WTC11 (cell line): ENCODE results near the gene PPP1R37.

Source experiments
- CREM ChIP-seq: sonication (generic); formaldehyde crosslinking; IDR thresholded peaks from 2 replicates; pipeline ENCODE4 v1.8.1; 2022; ENCODE audit warnings: mild to moderate bottlenecking, missing genetic modification reagents, moderate library complexity
- CTCF ChIP-seq: fragments of 200-600 bp; IDR thresholded peaks from 2 replicates; pipeline ENCODE4 v1.8.0; 2022; ENCODE audit warnings: antibody characterized with exemption
- ERG ChIP-seq: fragments of 250-450 bp; sonication (Bioruptor Pico); IDR thresholded peaks from 2 replicates; pipeline ENCODE4 v1.8.0; 2021; ENCODE audit warnings: mild to moderate bottlenecking
- ESRRA ChIP-seq: sonication (generic); formaldehyde crosslinking; IDR thresholded peaks from 2 replicates; pipeline ENCODE4 v1.8.1; 2022; ENCODE audit warnings: mild to moderate bottlenecking, missing genetic modification reagents, borderline replicate concordance
- FOXJ3 ChIP-seq: sonication (generic); formaldehyde crosslinking; IDR thresholded peaks from 2 replicates; pipeline ENCODE4 v1.9.0; 2021; ENCODE audit warnings: missing genetic modification reagents, mild to moderate bottlenecking, borderline replicate concordance
- IRF2 ChIP-seq: sonication (generic); formaldehyde crosslinking; IDR thresholded peaks from 2 replicates; pipeline ENCODE4 v1.8.0; 2022; ENCODE audit warnings: low read depth, missing genetic modification reagents, borderline replicate concordance
- NFE2L1 ChIP-seq: sonication (generic); formaldehyde crosslinking; IDR thresholded peaks from 2 replicates; pipeline ENCODE4 v1.8.1; 2023; ENCODE audit warnings: missing genetic modification reagents
- NR2C2 ChIP-seq: sonication (generic); formaldehyde crosslinking; IDR thresholded peaks from 2 replicates; pipeline ENCODE4 v1.8.0; 2022; ENCODE audit warnings: mild to moderate bottlenecking, missing genetic modification reagents
- TEAD1 ChIP-seq: sonication (generic); formaldehyde crosslinking; IDR thresholded peaks from 2 replicates; pipeline ENCODE4 v1.8.0; 2022; ENCODE audit warnings: mild to moderate bottlenecking, missing genetic modification reagents
- ZNF138 ChIP-seq: sonication (generic); formaldehyde crosslinking; conservative IDR thresholded peaks from 2 replicates; pipeline ENCODE4 v1.8.1; 2022; ENCODE audit warnings: mild to moderate bottlenecking, moderate library complexity, missing genetic modification reagents
- TF ChIP-seq, protein P1 (sequence below): sonication (generic); formaldehyde crosslinking; IDR thresholded peaks from 2 replicates; pipeline ENCODE4 v1.8.0; 2022; ENCODE audit warnings: mild to moderate bottlenecking, missing genetic modification reagents

- TF ChIP-seq CTCF (no peak), NR2C2 (no peak), FOXJ3 (CRISPR knock-in tag) (no peak), ZNF138 (CRISPR knock-in tag) (no peak), CREM (CRISPR knock-in tag) (no peak), ESRRA (CRISPR knock-in tag) (no peak), NFE2L1 (CRISPR knock-in tag) (no peak), IRF2 (CRISPR knock-in tag) (no peak), TEAD1 (CRISPR knock-in tag) (no peak), ERG (CRISPR knock-in tag) (no peak)
- TF ChIP-seq, protein P1, sequence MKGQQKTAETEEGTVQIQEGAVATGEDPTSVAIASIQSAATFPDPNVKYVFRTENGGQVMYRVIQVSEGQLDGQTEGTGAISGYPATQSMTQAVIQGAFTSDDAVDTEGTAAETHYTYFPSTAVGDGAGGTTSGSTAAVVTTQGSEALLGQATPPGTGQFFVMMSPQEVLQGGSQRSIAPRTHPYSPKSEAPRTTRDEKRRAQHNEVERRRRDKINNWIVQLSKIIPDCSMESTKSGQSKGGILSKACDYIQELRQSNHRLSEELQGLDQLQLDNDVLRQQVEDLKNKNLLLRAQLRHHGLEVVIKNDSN (CRISPR knock-in tag): no peak
Observed at GRCh38 chr19:45097776-45098520, 5.0 kb downstream of the PPP1R37 start.
